GM12864 (cell line): ENCODE results near the gene NBEAL2.
A peak's percentile ranks its signal among the peaks of the same experiment; 100 is the strongest.

ENCODE experiments used
- DNase-seq: peaks from one replicate; pipeline ENCODE4 v3.0.0-alpha.2; 2011; ENCODE audit warnings: low read depth
- H3K4me3 ChIP-seq: 2 replicates; pipeline ENCODE4 v1.5.1; 2011; ENCODE audit warnings: mild to moderate bottlenecking, low read depth, low read length, control low read depth
- CTCF ChIP-seq: IDR thresholded peaks from 2 replicates; pipeline ENCODE4 v1.5.1; 2011; ENCODE audit warnings: low read depth, mild to moderate bottlenecking, moderate library complexity, low read length, control low read depth, inconsistent platforms; ENCODE audit errors: missing control alignments

The NBEAL2 gene

GRCh38 chr3:46946856-46947545, 32.5 kb upstream of the NBEAL2 start:
- no peak for TF ChIP-seq CTCF
- no peak for DNase-seq
- no peak overlapping the region for H3K4me3 ChIP-seq

GRCh38 chr3:46947546-46947901, 31.9 kb upstream of the NBEAL2 start:
- no peak for DNase-seq
- TF ChIP-seq CTCF = no peak
- H3K4me3 ChIP-seq = no peak overlapping the region

GRCh38 chr3:46947981-46948791, 31.3 kb upstream of the NBEAL2 start:
- TF ChIP-seq CTCF = no peak
- H3K4me3 ChIP-seq = no peak overlapping the region
- no peak for DNase-seq

GRCh38 chr3:46948830-46949671, 30.4 kb upstream of the NBEAL2 start:
- no peak for TF ChIP-seq CTCF
- no peak for DNase-seq
- H3K4me3 ChIP-seq = peak overlapping the region; percentile 7; the same call in 1 of the 2 replicates

GRCh38 chr3:46950177-46950576, 29.3 kb upstream of the NBEAL2 start:
- H3K4me3 ChIP-seq = no peak overlapping the region
- no peak for DNase-seq
- no peak for TF ChIP-seq CTCF

GRCh38 chr3:46950650-46951241, 28.7 kb upstream of the NBEAL2 start:
- no peak for TF ChIP-seq CTCF
- H3K4me3 ChIP-seq = no peak overlapping the region
- no peak for DNase-seq
